ENCODE measurements around the gene MAPK8. TPM values are rescaled to one million over a fixed set of nuclear protein-coding genes. Genes with fewer than 3 reads are reported as not detected.

The MAPK8 gene
- total and polyA plus RNA-seq, 9 of the 15 experiments (the other 6 are each of a cell fraction or from before 2014, with no cell fraction given), result 6.4 to 159 (median 71.0) TPM

GRCh38 chr10:48335788-48336187 is 29.3 kb downstream of the MAPK8 start:
- Histone ChIP-seq H3K4me3 (no peak overlapping the region), H2AFZ (ENCODE audit: low read depth, low read length) (no peak overlapping the region), H3K9ac (ENCODE audit: insufficient read depth in 1 of 2, low read depth in 2 of 2, low read length in 2 of 2) (no peak overlapping the region), H3K9me3 (replicated peaks; ENCODE audit: control insufficient read depth, insufficient read depth, low read depth, low read length) (no peaks in the 10 kb centered on the region), H3K27me3 (ENCODE audit: control insufficient read depth in 2 of 2, insufficient read depth in 2 of 2, low read length in 2 of 2) (no peaks in the 10 kb centered on the region), H3K27ac (ENCODE audit: extremely low read depth, low read depth, low read length) (no peak overlapping the region), H3K4me1 (replicated peaks in 1 of 2; ENCODE audit: control insufficient read depth in 2 of 2, insufficient read depth in 2 of 2, low read length in 2 of 2) (peaks cover 0 to 5% of the 10 kb centered on the region in 2 experiments; a peak in 2 of 5 replicates), H3K79me2 (ENCODE audit: control insufficient read depth, insufficient read depth, low read length) (peaks cover 18% of the 10 kb centered on the region; the same call in 2 of the 3 replicates), H3K9me1 (ENCODE audit: control insufficient read depth, insufficient read depth, low read length) (no peaks in the 10 kb centered on the region), H3K4me2 (ENCODE audit: insufficient read depth, low read length) (no peak overlapping the region), H3K36me3 (ENCODE audit: control insufficient read depth, insufficient read depth, low read length) (peaks cover 6% of the 10 kb centered on the region; the same call in 1 of the 3 replicates), H4K20me1 (replicated peaks; ENCODE audit: control insufficient read depth, insufficient read depth, low read length) (no peaks in the 10 kb centered on the region)
- ATAC-seq (no peak), DNase-seq (ENCODE audit: extremely low read depth in 1 of 4, low spot score in 3 of 4) (no peak), FAIRE-seq (no peak)
- in situ Hi-C loops (cut with MboI), result no loop called here
- intact Hi-C loops (cut with micrococcal nuclease), result no loop called here
- BruUV-seq (replicated peaks), result no TSS peak
- ChIA-PET POLR2A (no interaction called here), CTCF (ENCODE audit: low intra/inter-chr PET ratio) (no interaction called here)
- 82% methylated on average over 2 of the region's 2 CpGs for WGBS (ENCODE audit: insufficient coverage, low coverage, missing lambda C conversion rate)
- TF ChIP-seq, protein P1, sequence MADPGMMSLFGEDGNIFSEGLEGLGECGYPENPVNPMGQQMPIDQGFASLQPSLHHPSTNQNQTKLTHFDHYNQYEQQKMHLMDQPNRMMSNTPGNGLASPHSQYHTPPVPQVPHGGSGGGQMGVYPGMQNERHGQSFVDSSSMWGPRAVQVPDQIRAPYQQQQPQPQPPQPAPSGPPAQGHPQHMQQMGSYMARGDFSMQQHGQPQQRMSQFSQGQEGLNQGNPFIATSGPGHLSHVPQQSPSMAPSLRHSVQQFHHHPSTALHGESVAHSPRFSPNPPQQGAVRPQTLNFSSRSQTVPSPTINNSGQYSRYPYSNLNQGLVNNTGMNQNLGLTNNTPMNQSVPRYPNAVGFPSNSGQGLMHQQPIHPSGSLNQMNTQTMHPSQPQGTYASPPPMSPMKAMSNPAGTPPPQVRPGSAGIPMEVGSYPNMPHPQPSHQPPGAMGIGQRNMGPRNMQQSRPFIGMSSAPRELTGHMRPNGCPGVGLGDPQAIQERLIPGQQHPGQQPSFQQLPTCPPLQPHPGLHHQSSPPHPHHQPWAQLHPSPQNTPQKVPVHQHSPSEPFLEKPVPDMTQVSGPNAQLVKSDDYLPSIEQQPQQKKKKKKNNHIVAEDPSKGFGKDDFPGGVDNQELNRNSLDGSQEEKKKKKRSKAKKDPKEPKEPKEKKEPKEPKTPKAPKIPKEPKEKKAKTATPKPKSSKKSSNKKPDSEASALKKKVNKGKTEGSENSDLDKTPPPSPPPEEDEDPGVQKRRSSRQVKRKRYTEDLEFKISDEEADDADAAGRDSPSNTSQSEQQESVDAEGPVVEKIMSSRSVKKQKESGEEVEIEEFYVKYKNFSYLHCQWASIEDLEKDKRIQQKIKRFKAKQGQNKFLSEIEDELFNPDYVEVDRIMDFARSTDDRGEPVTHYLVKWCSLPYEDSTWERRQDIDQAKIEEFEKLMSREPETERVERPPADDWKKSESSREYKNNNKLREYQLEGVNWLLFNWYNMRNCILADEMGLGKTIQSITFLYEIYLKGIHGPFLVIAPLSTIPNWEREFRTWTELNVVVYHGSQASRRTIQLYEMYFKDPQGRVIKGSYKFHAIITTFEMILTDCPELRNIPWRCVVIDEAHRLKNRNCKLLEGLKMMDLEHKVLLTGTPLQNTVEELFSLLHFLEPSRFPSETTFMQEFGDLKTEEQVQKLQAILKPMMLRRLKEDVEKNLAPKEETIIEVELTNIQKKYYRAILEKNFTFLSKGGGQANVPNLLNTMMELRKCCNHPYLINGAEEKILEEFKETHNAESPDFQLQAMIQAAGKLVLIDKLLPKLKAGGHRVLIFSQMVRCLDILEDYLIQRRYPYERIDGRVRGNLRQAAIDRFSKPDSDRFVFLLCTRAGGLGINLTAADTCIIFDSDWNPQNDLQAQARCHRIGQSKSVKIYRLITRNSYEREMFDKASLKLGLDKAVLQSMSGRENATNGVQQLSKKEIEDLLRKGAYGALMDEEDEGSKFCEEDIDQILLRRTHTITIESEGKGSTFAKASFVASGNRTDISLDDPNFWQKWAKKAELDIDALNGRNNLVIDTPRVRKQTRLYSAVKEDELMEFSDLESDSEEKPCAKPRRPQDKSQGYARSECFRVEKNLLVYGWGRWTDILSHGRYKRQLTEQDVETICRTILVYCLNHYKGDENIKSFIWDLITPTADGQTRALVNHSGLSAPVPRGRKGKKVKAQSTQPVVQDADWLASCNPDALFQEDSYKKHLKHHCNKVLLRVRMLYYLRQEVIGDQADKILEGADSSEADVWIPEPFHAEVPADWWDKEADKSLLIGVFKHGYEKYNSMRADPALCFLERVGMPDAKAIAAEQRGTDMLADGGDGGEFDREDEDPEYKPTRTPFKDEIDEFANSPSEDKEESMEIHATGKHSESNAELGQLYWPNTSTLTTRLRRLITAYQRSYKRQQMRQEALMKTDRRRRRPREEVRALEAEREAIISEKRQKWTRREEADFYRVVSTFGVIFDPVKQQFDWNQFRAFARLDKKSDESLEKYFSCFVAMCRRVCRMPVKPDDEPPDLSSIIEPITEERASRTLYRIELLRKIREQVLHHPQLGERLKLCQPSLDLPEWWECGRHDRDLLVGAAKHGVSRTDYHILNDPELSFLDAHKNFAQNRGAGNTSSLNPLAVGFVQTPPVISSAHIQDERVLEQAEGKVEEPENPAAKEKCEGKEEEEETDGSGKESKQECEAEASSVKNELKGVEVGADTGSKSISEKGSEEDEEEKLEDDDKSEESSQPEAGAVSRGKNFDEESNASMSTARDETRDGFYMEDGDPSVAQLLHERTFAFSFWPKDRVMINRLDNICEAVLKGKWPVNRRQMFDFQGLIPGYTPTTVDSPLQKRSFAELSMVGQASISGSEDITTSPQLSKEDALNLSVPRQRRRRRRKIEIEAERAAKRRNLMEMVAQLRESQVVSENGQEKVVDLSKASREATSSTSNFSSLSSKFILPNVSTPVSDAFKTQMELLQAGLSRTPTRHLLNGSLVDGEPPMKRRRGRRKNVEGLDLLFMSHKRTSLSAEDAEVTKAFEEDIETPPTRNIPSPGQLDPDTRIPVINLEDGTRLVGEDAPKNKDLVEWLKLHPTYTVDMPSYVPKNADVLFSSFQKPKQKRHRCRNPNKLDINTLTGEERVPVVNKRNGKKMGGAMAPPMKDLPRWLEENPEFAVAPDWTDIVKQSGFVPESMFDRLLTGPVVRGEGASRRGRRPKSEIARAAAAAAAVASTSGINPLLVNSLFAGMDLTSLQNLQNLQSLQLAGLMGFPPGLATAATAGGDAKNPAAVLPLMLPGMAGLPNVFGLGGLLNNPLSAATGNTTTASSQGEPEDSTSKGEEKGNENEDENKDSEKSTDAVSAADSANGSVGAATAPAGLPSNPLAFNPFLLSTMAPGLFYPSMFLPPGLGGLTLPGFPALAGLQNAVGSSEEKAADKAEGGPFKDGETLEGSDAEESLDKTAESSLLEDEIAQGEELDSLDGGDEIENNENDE (IDR thresholded peaks at IDR 0.05; ENCODE audit: low read depth, low read length), result no peak
- TF ChIP-seq SLC30A9 (CRISPR knock-in tag; IDR thresholded peaks at IDR 0.05) (no peak), ZBED1 (IDR thresholded peaks at IDR 0.05) (no peak), HEY1 (CRISPR knock-in tag; IDR thresholded peaks at IDR 0.05; ENCODE audit: borderline replicate concordance) (no peak), PKNOX1 (IDR thresholded peaks at IDR 0.05) (no peak), ZNF592 (IDR thresholded peaks at IDR 0.05) (no peak)

All from K562 (cell line).